Measurements from ENCODE around the gene CBR1. TPM values are rescaled to one million over a fixed set of nuclear protein-coding genes. Genes with fewer than 3 reads are reported as not detected.

Gene CBR1
- total and polyA plus RNA-seq, 10 of the 15 experiments (the other 5 are each of a cell fraction or from before 2014, with no cell fraction given): 16.9 to 138 (median 57.4) TPM

GRCh38 chr21:36028127-36029069 lies 41.4 kb upstream of the CBR1 start (continued):
- TF ChIP-seq ZZZ3 (IDR thresholded peaks at IDR 0.05; ENCODE audit: control insufficient read depth, insufficient read length, low read depth): no peak

DNA sequence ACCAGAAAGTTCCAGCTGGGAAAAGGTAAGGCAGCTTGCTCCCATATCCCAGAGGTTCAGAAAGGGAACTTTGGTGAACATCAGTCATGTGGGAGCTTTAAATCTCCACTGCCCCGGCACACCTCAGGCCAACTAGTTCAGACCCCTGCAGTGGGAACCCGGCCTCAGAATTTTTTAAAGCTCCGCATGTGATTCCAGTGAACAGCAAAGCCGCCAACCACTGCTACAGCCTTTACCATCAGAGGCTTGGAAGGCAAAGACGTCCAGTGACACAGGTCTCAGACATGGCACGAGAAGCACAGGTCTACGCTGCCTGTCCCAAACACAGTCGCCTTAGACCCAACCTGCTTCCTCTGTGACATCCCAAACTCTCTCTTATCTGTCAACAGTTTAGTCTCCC lies 40.5 kb upstream of the CBR1 start:
- in situ Hi-C loops (cut with MboI): loop anchor here (10.0 kb wide), 1 partner anchor 1285 kb away; no protein-coding TSS in a partner anchor
- H4K20me1 ChIP-seq (ENCODE audit: control insufficient read depth, insufficient read depth): no peaks in the 10 kb centered on the region

More for the DNA sequence above, 40.5 kb upstream of the CBR1 start:
- no peaks in the 10 kb centered on the region for H3K27me3 ChIP-seq (replicated peaks in 1 of 2; ENCODE audit: control insufficient read depth in 2 of 2, insufficient read depth in 2 of 2, low read length in 1 of 2)
- intact Hi-C loops (cut with micrococcal nuclease; ENCODE audit: unreplicated experiment): loop anchor here (2.0 to 10.0 kb wide), 4 partner anchors 83 to 1282 kb away; no protein-coding TSS in a partner anchor
- H3K36me3 ChIP-seq (ENCODE audit: control insufficient read depth in 2 of 2, insufficient read depth in 2 of 2, low read length in 1 of 2): no peaks in the 10 kb centered on the region
- H2AFZ ChIP-seq (ENCODE audit: control insufficient read depth, low read depth, low read length): no peak overlapping the region
- ATAC-seq: no peak
- SMC1A ChIA-PET (ENCODE audit: uncharacterized antibody, unreplicated experiment): interaction anchor here (0.9 to 2.7 kb wide), 5 partner anchors 9 to 1284 kb away, joined by 4 to 11 read pairs (median 5); no protein-coding TSS in a partner anchor
- TF ChIP-seq, protein P1, sequence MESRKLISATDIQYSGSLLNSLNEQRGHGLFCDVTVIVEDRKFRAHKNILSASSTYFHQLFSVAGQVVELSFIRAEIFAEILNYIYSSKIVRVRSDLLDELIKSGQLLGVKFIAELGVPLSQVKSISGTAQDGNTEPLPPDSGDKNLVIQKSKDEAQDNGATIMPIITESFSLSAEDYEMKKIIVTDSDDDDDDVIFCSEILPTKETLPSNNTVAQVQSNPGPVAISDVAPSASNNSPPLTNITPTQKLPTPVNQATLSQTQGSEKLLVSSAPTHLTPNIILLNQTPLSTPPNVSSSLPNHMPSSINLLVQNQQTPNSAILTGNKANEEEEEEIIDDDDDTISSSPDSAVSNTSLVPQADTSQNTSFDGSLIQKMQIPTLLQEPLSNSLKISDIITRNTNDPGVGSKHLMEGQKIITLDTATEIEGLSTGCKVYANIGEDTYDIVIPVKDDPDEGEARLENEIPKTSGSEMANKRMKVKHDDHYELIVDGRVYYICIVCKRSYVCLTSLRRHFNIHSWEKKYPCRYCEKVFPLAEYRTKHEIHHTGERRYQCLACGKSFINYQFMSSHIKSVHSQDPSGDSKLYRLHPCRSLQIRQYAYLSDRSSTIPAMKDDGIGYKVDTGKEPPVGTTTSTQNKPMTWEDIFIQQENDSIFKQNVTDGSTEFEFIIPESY (IDR thresholded peaks at IDR 0.05): no peak
- TF ChIP-seq PAX8 (IDR thresholded peaks at IDR 0.05) (no peak), PAX5 (IDR thresholded peaks at IDR 0.05; ENCODE audit: borderline replicate concordance, low read depth, low read length) (no peak), SMAD1 (IDR thresholded peaks at IDR 0.05; ENCODE audit: low read depth, partially characterized antibody) (no peak), CREM (IDR thresholded peaks at IDR 0.05; ENCODE audit: low read depth) (no peak), NRF1 (conservative IDR thresholded peaks at IDR 0.05; ENCODE audit: low read depth, low read length) (no peak), RB1 (IDR thresholded peaks at IDR 0.05; ENCODE audit: borderline replicate concordance) (no peak), IKZF2 (IDR thresholded peaks at IDR 0.05) (no peak)
- no TSS peak for BruUV-seq (replicated peaks)
- no peak overlapping the region for H3K4me3 ChIP-seq
- H3K4me2 ChIP-seq (ENCODE audit: control insufficient read depth, insufficient read depth): no peak overlapping the region
- POLR2A ChIA-PET: no interaction called here
- RAD21 ChIA-PET (ENCODE audit: unreplicated experiment): interaction anchor here (1.6 to 2.5 kb wide), 3 partner anchors 82 to 1139 kb away, joined by 4 to 9 read pairs (median 4); no protein-coding TSS in a partner anchor
- peaks cover 5% of the 10 kb centered on the region for H3K4me1 ChIP-seq (ENCODE audit: control insufficient read depth, insufficient read depth, low read length)
- no peaks in the 10 kb centered on the region for H3K79me2 ChIP-seq (ENCODE audit: control insufficient read depth, insufficient read depth, low read length)
- no peak overlapping the region for H3K27ac ChIP-seq (ENCODE audit: control insufficient read depth, insufficient read depth)
- H3K9ac ChIP-seq (ENCODE audit: control insufficient read depth, insufficient read depth, low read length): no peak overlapping the region
- CTCF ChIA-PET: interaction anchor here (0.7 to 4.2 kb wide), 15 partner anchors 12 to 1284 kb away, joined by 3 to 16 read pairs (median 3); partner anchors contain the start of genes CBR1 and SETD4
- no peaks in the 10 kb centered on the region for H3K9me3 ChIP-seq (replicated peaks; ENCODE audit: control insufficient read depth, insufficient read depth, low read length)
- FAIRE-seq: no peak
- DNase-seq (ENCODE audit: low read depth, low spot score): no peak
- 70% methylated on average over 8 of the region's 8 CpGs for WGBS (ENCODE audit: insufficient coverage, insufficient replicate concordance, low lambda C conversion rate, missing lambda C conversion rate)
